Activated T-helper 17 cell treated with anti-CD3 and anti-CD28 coated beads, Interleukin-2, amount 50 U/mL, for 72 hours (primary cell): ENCODE data around the gene PCDH15. TPM values are rescaled to one million over a fixed set of nuclear protein-coding genes. Genes with fewer than 3 reads are reported as not detected.

Experiments used
- ATAC-seq: fragments of 150-1000 bp; cut with Tn5 transposase; replicated peaks from 2 replicates; pipeline ENCODE4 v1.10.0; 2021; ENCODE audit warnings: mild to moderate bottlenecking, moderate library complexity
- H3K27ac Mint-ChIP-seq: one replicate; pipeline ENCODE4 v1.8.0; 2022; ENCODE audit warnings: mixed read lengths
- H3K27me3 Mint-ChIP-seq: one replicate; pipeline ENCODE4 v1.8.0; 2022; ENCODE audit warnings: mixed read lengths
- H3K36me3 Mint-ChIP-seq: one replicate; pipeline ENCODE4 v1.8.0; 2022; ENCODE audit warnings: low read depth, mild to moderate bottlenecking, mixed read lengths
- H3K4me1 Mint-ChIP-seq: one replicate; pipeline ENCODE4 v1.8.0; 2022; ENCODE audit warnings: mixed read lengths
- H3K4me3 Mint-ChIP-seq: one replicate; pipeline ENCODE4 v1.8.0; 2022; ENCODE audit warnings: mild to moderate bottlenecking, mixed read lengths
- H3K9me3 Mint-ChIP-seq: one replicate; pipeline ENCODE4 v1.8.0; 2022; ENCODE audit warnings: mixed read lengths
- total RNA-seq, 2 donors: library from RNA; stranded (reverse); gene quantifications; one replicate each; pipeline ENCODE4 v1.2.3, GENCODE V29; 2022

The PCDH15 gene
- total RNA-seq, 2 donors from 2014 or later = not detected

DNA sequence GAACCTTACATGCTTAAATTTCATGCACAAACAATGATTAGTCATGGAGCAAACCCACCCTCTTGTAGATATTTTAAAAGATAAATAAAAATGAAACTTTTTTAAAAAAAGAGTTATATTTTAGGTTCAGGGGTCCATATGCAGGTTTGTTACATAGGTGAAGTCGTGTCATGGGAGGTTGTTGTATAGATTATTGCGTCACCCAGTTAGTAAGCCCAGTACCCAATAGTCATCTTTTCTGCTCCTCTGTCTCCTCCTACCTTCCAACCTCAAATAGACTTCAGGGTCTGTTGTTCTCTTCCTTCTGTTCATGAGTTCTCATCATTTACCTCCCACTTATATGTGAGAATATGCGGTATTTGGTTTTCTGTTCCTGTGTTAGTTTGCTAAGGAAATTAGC, 486.6 kb downstream of the PCDH15 start:
- Mint-ChIP-seq H3K27ac (no peak overlapping the region), H3K27me3 (no peaks in the 10 kb centered on the region), H3K4me3 (no peak overlapping the region), H3K9me3 (peaks cover 8% of the 10 kb centered on the region), H3K4me1 (no peaks in the 10 kb centered on the region), H3K36me3 (no peaks in the 10 kb centered on the region)
- no peak for ATAC-seq

GRCh38 chr10:54284526-54285193, 516.4 kb downstream of the PCDH15 start:
- no peaks in the 10 kb centered on the region for H3K27me3 Mint-ChIP-seq
- H3K9me3 Mint-ChIP-seq = peaks cover 8% of the 10 kb centered on the region
- no peak overlapping the region for H3K27ac Mint-ChIP-seq
- ATAC-seq = no peak
- H3K36me3 Mint-ChIP-seq = no peaks in the 10 kb centered on the region
- no peaks in the 10 kb centered on the region for H3K4me1 Mint-ChIP-seq
- no peak overlapping the region for H3K4me3 Mint-ChIP-seq

- Mint-ChIP-seq H3K36me3 (no peaks in the 10 kb centered on the region), H3K4me3 (no peak overlapping the region), H3K4me1 (no peaks in the 10 kb centered on the region), H3K27ac (no peak overlapping the region), H3K27me3 (no peaks in the 10 kb centered on the region), H3K9me3 (peaks cover 5% of the 10 kb centered on the region)
- ATAC-seq = no peak
Measured at GRCh38 chr10:54282012-54282411, 519.0 kb downstream of the PCDH15 start.

- Mint-ChIP-seq H3K27me3 (no peaks in the 10 kb centered on the region), H3K4me3 (no peak overlapping the region), H3K9me3 (peaks cover 12% of the 10 kb centered on the region), H3K36me3 (no peaks in the 10 kb centered on the region), H3K27ac (no peak overlapping the region), H3K4me1 (no peaks in the 10 kb centered on the region)
- ATAC-seq = no peak
Measured at GRCh38 chr10:54266395-54266794, 534.6 kb downstream of the PCDH15 start.

GRCh38 chr10:54262726-54263125, 538.3 kb downstream of the PCDH15 start:
- no peak overlapping the region for H3K4me3 Mint-ChIP-seq
- peaks cover 16% of the 10 kb centered on the region for H3K9me3 Mint-ChIP-seq
- H3K36me3 Mint-ChIP-seq = no peaks in the 10 kb centered on the region
- H3K4me1 Mint-ChIP-seq = no peaks in the 10 kb centered on the region
- ATAC-seq = no peak
- no peaks in the 10 kb centered on the region for H3K27me3 Mint-ChIP-seq
- no peak overlapping the region for H3K27ac Mint-ChIP-seq

DNA sequence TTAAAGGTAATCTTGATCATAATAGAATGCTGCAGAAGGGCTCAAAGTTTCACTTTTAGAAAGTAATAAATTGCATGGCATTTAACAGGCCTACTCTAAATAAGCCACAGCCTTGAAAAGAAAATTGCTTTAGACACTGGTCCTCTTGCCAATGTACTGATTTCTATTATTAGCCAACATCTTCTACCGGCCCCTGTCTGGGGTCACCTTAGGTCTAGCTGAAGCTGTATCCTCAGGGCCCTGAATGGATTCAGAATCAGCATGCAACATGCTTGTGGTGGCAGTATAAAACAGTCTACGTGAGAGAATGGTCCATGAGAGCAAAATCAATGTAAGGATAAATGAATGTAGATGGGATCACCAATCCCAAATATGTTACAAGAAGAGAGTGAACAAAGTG, 541.9 kb downstream of the PCDH15 start:
- no peak for ATAC-seq
- Mint-ChIP-seq H3K27me3 (no peaks in the 10 kb centered on the region), H3K27ac (no peak overlapping the region), H3K36me3 (no peaks in the 10 kb centered on the region), H3K4me3 (no peak overlapping the region), H3K4me1 (no peaks in the 10 kb centered on the region), H3K9me3 (peaks cover 12% of the 10 kb centered on the region)

DNA sequence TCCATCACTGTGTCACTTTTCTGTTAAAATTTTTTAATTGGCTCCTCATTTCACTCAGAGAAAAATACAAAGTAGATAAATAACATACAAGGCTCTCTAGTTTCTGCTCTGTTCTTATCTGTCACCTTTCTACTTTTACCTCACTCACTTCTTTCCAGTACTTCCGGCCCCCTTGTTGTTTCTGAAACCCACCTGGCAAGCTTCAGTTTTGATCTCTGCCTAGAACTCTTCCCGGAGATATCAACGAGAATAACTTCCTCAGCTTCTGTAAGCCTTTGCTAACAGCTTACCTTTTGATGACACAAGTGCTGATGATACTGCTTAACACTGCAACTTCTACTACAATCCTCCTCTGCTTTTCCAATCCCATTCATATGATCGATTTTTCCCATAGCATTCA, 566.2 kb downstream of the PCDH15 start:
- Mint-ChIP-seq H3K27ac (no peak overlapping the region), H3K4me3 (no peak overlapping the region), H3K9me3 (peaks cover 16% of the 10 kb centered on the region), H3K36me3 (no peaks in the 10 kb centered on the region), H3K27me3 (no peaks in the 10 kb centered on the region), H3K4me1 (no peaks in the 10 kb centered on the region)
- no peak for ATAC-seq

- no peak overlapping the region for H3K27ac Mint-ChIP-seq
- no peak for ATAC-seq
- H3K27me3 Mint-ChIP-seq = no peaks in the 10 kb centered on the region
- peaks cover 10% of the 10 kb centered on the region for H3K9me3 Mint-ChIP-seq
- H3K4me3 Mint-ChIP-seq = no peak overlapping the region
- H3K4me1 Mint-ChIP-seq = no peaks in the 10 kb centered on the region
- H3K36me3 Mint-ChIP-seq = no peaks in the 10 kb centered on the region
Measured at GRCh38 chr10:54203401-54203800, 597.6 kb downstream of the PCDH15 start.

DNA sequence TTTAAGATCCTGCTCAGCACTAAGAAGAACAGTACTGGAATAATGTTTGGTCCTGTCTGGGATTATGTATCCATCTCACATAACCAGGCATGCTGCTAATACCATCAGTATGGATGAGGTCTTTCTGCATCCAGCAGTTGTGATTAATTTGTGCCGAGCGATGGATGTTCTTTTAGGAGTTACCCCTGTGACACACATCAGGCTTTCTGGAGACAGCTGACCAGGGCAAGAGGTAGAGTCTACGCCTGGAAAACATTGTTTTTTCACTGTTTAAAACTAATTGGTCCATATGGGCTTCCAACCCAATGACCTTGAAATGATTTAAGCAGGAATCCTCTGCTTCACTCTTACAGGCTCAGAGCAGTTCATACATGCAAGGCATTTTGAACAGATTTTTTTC, 603.0 kb downstream of the PCDH15 start:
- no peak for ATAC-seq
- Mint-ChIP-seq H3K9me3 (peaks cover 18% of the 10 kb centered on the region), H3K4me1 (no peaks in the 10 kb centered on the region), H3K27ac (no peak overlapping the region), H3K27me3 (no peaks in the 10 kb centered on the region), H3K36me3 (no peaks in the 10 kb centered on the region), H3K4me3 (no peak overlapping the region)

DNA sequence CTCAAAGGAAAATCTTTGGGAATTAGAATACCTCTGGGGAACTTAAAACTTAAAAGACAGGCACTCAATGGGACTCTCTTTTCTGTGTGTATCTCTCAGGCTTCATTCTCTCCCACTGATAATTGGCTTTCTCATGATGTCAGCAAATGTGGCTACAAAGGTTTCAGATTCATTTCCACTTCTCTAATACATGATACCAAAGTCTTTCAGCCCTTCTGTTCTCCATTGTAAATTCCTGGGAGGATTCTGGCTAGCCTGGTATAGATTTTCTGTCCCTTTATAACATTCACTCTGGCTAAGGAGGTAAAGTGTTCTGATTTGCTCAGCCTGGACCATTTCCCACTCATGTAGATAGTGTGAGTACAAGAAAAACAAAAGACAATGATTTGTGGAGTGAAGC, 606.2 kb downstream of the PCDH15 start:
- Mint-ChIP-seq H3K4me1 (no peaks in the 10 kb centered on the region), H3K27ac (no peak overlapping the region), H3K9me3 (peaks cover 15% of the 10 kb centered on the region), H3K27me3 (no peaks in the 10 kb centered on the region), H3K36me3 (no peaks in the 10 kb centered on the region), H3K4me3 (no peak overlapping the region)
- ATAC-seq = no peak

GRCh38 chr10:54159924-54160323, 641.1 kb downstream of the PCDH15 start:
- Mint-ChIP-seq H3K9me3 (peaks cover 13% of the 10 kb centered on the region), H3K4me1 (no peaks in the 10 kb centered on the region), H3K4me3 (no peak overlapping the region), H3K27ac (no peak overlapping the region), H3K27me3 (no peaks in the 10 kb centered on the region), H3K36me3 (no peaks in the 10 kb centered on the region)
- ATAC-seq = no peak

DNA sequence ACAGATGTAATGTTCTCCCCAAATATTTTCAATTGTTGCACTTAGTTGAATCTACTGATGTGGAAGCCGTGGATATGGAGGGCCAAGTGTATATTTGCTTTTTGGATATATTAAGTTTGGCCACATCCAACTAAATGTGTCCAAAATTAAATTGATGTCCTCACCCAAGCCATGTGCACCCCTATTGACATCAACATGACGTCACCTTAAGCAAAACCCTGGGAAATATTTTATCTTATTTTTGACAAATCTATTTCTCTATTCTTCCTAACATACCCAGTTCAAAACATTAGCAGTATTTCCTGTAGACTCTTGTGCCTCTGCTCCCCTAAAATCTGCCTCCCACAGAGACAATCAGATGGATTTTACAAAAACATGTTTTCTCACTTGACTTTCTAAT, 652.5 kb downstream of the PCDH15 start:
- H3K27me3 Mint-ChIP-seq = no peaks in the 10 kb centered on the region
- peaks cover 13% of the 10 kb centered on the region for H3K9me3 Mint-ChIP-seq
- no peaks in the 10 kb centered on the region for H3K36me3 Mint-ChIP-seq
- H3K4me1 Mint-ChIP-seq = no peaks in the 10 kb centered on the region
- ATAC-seq = no peak
- H3K27ac Mint-ChIP-seq = no peak overlapping the region
- H3K4me3 Mint-ChIP-seq = no peak overlapping the region

DNA sequence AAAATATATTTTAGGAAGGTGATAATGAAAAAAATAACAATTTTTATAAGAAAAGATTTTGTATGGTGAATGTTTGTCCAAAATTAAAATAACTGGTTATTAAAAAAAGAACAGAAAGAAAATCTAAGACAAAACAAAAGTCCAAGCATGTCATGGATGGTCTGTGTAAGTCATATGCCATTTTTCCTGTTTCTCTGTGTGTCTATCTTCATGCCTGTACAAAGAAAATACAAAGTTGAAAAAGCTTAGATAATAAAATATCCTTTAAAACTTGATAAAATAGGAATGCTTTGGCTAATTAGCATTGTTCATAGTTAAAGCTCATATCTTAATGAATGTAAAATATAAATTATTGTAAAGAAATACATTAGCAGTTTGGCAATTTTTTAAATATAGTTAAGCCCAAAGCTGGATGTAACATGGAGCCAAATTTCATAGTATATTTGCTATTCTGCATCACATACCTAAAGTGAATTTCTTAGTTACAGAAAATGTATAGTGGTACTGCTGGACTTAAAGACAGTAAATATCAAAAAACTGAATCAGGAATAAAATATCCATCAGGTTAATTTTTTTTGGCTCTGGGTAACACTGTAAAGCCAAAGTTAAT, 661.1 kb downstream of the PCDH15 start:
- Mint-ChIP-seq H3K9me3 (peaks cover 17% of the 10 kb centered on the region), H3K36me3 (no peaks in the 10 kb centered on the region), H3K27me3 (no peaks in the 10 kb centered on the region), H3K27ac (no peak overlapping the region), H3K4me3 (no peak overlapping the region), H3K4me1 (no peaks in the 10 kb centered on the region)
- no peak for ATAC-seq

DNA sequence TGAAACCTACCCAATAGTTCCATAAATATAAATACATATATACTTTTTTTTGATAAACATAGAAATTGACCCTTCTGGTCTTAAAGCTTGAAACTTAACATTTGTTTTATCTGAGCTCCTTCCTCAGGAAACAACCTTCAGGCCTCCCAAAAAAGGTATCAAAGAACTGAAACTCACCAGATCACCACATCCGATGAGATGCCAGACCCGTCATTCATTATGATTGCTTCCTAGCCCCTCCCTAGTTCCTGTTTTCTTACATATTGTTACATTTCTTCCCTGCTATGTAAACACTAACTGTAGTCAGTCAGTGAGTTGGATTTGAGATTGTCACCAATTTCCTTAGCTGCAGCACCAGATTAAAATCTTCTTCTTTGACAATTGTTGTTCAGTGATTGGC, 663.6 kb downstream of the PCDH15 start:
- no peak for ATAC-seq
- no peaks in the 10 kb centered on the region for H3K36me3 Mint-ChIP-seq
- no peak overlapping the region for H3K4me3 Mint-ChIP-seq
- no peaks in the 10 kb centered on the region for H3K27me3 Mint-ChIP-seq
- H3K9me3 Mint-ChIP-seq = peaks cover 12% of the 10 kb centered on the region
- no peaks in the 10 kb centered on the region for H3K4me1 Mint-ChIP-seq
- no peak overlapping the region for H3K27ac Mint-ChIP-seq

- Mint-ChIP-seq H3K27me3 (no peaks in the 10 kb centered on the region), H3K9me3 (peaks cover 7% of the 10 kb centered on the region), H3K4me1 (no peaks in the 10 kb centered on the region), H3K27ac (no peak overlapping the region), H3K4me3 (no peak overlapping the region), H3K36me3 (no peaks in the 10 kb centered on the region)
- ATAC-seq = no peak
Measured at GRCh38 chr10:54133203-54133602, 667.8 kb downstream of the PCDH15 start.
